Activated naive CD4-positive, alpha-beta T cell treated with Interleukin-2 at 50 U/mL for 16 hours (primary cell): ENCODE data around the gene DBF4.
A peak's percentile ranks its signal among the peaks of the same experiment; 100 is the strongest.
"Not testable (repeated sequence)": the region's sequence is repeated elsewhere in the genome, so short reads cannot be mapped to it uniquely, and the experiment has no call there.

ENCODE experiments used
- DNase-seq: peaks from one replicate; pipeline ENCODE4 v3.0.0-alpha.2; 2020

DBF4 gene

DNA sequence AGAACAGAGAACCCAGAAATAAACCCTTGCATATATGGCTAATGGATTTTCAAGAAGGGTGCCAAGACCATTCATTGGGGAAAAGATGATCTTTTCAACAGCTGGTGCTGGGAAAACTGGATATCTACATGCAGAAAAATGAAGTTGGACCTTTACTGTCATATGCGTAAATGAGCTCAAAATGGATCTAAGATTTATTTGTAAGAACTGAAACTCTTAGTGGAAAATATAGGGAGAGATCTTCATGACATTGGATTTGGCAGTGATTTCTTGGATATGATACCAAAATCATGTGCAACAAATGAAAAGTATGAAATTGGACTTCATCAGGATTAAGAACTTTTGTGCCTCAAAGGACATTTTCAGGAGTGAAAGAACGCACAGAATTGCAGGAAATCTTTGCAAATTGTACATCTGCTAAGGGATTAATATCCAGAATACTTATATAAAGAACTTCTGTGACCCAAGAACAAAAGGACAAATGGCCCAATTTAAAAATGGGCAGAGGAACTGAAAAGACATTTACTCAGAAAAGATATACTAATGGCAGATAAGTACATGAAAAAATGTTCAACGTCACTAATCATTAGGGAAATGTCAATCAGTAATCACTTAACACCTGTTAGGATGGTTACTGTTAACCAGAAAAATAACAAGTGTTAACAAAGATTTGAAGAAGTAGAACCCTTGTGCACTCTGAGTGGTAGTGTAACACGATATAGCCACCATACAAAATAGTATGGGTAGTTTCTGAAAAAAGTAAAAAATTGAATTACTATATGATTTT is 6.1 kb downstream of the DBF4 start:
- no peak for DNase-seq

DNA sequence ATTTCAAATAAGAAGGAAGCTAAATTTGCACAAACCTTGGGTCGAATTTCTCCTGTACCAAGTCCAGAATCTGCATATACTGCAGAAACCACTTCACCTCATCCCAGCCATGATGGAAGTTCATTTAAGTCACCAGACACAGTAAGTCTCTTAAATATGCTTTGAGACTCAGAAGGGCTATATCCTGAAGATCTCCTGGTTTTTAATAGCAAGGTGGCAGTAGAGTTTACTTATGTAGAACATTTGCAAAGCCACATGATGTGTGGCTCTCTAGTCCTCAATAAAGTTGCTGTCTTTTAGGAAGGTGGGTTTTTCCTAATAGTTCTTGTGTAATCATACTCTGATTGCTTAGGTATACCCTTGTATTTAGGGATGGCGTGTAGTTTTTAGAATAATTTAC is 8.7 kb downstream of the DBF4 start:
- DNase-seq, result no peak

DNA sequence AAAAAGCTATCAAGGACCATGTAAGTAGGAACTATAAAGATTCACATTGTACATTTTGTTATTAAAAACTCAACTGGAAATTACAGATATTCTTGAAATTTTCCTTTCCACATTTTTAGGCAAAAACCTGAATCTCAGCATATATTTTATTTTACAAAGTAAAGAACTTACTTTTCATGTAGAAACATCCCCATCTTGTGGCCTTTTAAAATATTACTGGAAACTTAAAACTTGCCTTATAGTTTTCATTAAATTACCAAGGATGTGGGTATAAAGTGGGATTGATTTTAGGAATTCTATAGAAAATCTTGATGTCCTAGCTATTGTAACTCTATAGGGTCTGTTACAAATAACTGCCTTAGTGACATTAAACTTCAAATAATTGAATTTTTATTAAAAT is 10.6 kb downstream of the DBF4 start:
- no peak for DNase-seq

DNA sequence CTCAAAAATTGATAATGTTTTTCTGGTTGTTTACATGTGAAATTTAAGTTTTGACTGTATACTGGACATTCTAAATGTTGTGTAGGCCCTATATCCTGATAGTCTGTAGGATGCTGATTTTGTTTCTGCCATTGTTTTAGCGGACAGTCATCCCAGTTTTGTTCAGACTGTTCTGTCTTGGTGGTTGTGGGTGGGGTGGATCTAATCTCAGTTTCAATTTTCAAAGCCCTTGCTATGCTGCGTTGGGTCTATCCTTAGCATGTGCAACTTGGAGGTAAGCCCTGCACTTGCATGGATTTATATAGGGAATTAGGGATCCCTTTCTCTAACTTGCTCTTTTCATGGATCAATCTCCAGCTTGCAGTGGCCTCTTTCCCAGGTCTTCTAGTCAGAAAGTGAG is 19.1 kb downstream of the DBF4 start:
- no peak for DNase-seq

DNA sequence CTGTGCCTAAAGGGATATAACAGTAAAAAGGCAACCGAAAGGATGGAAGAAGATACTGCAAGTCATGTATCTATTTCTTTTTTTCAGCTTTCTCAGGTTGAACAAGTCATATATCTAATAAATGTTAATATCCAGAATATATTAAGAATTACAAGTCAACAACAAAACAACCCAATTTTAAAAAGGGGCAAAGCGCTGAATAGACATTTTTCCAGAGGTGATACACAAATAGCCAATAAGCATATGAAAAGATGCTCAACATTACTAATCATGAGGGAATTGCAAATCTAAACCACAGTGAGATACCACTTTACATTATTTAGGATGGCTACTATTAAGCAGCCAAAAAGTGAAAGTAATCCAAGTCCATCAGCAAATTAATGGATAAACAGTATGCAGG is 23.0 kb downstream of the DBF4 start:
- DNase-seq, result no peak

DNA sequence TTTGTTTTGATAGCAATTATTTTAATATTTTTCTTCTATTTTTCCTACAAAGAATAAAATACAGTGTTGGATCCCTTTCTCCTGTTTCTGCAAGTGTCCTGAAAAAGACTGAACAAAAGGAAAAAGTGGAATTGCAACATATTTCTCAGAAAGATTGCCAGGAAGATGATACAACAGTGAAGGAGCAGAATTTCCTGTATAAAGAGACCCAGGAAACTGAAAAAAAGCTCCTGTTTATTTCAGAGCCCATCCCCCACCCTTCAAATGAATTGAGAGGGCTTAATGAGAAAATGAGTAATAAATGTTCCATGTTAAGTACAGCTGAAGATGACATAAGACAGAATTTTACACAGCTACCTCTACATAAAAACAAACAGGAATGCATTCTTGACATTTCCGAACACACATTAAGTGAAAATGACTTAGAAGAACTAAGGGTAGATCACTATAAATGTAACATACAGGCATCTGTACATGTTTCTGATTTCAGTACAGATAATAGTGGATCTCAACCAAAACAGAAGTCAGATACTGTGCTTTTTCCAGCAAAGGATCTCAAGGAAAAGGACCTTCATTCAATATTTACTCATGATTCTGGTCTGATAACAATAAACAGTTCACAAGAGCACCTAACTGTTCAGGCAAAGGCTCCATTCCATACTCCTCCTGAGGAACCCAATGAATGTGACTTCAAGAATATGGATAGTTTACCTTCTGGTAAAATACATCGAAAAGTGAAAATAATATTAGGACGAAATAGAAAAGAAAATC is 31.0 kb downstream of the DBF4 start:
- DNase-seq, result not testable (repeated sequence)

DNA sequence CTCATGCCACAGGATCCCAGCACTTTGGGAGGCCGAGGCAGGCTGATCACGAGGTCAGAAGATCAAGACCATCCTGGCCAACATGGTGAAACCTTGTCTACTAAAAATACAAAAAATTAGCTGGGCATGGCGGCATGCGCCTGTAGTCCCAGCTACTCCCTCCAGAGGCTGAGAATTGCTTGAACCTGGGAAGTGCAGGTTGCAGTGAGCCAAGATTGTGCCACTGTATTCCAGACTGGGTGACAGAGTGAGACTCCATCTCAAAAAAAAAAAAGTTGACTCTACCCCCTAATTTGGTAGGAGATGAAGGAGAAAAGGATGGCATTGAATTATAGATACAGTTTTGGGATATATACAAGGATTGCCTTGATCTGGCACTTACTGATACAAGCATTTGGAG is 32.5 kb downstream of the DBF4 start:
- DNase-seq, result not testable (repeated sequence)

DNA sequence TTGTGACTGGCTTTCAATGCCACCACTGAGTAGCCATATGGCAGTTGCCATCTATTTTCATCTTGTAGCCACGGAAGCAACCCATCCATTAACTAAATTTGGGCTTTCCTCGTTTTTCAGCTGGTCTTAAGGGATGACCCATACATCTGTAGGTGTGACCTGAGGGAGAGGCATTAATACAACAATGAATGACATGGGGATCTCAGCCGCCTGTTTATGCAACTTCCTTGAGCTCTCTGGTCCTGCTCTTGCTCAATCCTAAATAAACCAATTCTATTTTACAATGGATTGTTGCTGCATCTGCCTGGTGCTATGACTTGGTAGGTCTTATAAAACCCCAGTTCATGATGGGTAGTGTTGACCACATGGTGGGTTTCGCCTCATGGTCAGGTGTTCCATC is 35.8 kb downstream of the DBF4 start:
- DNase-seq, result no peak

DNA sequence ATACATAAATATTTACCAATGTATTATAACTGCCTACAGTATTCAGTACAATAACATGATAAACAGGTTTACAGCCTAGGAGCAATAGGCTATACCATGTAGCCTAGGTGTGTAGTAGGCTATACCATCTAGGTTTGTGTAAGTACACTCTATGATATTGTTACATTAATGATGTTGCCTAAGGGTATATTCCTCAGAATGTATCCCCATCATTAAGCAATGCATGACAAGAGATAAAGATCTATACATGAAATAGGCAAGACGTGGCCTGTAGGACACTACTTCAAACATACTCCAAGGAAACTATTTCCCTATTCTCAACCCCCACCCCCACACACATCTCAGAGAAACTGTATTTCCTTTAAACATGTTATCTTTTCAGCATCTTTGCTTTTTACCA is 42.4 kb downstream of the DBF4 start:
- no peak for DNase-seq

DNA sequence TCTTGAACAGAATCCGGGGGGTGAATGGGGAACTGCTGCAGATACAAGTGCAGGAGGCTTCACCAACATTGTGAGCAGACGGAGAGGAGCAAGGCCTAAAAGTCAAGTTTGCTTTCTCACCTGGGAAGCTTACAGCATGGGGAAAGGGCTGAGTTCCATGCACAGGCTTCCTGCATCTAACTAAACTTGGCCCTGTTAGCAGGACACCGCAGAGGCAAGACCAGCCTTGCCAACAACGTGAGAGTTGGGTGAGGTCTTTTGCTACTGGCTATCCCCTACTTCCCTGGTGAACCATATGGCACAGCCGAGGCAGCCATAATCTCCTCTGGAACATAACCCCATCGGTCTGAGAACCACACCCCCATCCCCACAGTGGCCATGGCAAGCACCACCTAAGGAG is 43.6 kb downstream of the DBF4 start:
- no peak for DNase-seq

DNA sequence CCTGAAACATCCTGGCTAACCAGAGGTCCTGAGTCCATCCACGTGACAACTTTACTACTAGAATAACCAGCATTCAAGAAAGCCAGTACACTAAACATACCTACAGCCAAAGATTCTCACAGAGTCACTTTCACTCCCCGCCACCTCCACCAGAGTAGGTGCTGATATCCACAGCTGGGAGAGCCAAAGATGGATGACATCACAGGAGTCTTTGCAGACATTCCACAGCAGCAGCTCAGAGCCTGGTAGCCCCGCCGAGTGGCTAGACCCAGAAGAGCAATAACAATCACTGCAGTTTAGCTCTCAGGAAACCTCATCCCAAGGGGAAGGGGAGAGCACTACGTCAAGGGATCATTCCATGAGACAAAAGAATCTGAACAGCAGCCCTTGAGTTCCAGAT is 44.3 kb downstream of the DBF4 start:
- DNase-seq, result no peak

DNA sequence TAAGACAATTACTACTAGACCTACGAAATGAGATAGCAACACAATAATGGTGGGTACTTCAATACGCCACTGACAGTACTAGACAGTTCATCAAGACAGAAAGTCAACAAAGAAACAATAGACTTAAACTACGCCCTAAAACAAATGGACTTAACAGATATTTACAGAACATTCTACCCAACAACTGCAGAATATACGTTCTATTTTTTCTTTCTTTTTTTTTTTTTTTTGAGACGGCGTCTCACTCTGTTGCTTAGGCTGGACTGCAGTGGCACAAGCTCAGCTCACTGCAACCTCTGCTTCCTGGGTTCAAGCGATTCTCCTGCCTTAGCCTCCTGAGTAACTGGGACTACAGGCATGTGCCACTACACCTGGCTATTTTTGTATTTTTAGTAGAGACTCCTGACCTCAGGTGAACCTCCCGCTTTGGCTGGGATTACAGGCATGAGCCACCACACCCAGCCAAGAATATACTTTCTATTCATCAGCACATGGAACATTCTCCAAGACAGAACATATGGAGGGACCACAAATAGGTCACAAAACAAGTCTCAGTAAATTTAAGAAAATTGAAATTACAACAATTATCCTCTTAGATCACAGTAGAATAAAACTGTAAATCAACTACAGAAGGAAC is 46.6 kb downstream of the DBF4 start:
- DNase-seq, result not testable (repeated sequence)

DNA sequence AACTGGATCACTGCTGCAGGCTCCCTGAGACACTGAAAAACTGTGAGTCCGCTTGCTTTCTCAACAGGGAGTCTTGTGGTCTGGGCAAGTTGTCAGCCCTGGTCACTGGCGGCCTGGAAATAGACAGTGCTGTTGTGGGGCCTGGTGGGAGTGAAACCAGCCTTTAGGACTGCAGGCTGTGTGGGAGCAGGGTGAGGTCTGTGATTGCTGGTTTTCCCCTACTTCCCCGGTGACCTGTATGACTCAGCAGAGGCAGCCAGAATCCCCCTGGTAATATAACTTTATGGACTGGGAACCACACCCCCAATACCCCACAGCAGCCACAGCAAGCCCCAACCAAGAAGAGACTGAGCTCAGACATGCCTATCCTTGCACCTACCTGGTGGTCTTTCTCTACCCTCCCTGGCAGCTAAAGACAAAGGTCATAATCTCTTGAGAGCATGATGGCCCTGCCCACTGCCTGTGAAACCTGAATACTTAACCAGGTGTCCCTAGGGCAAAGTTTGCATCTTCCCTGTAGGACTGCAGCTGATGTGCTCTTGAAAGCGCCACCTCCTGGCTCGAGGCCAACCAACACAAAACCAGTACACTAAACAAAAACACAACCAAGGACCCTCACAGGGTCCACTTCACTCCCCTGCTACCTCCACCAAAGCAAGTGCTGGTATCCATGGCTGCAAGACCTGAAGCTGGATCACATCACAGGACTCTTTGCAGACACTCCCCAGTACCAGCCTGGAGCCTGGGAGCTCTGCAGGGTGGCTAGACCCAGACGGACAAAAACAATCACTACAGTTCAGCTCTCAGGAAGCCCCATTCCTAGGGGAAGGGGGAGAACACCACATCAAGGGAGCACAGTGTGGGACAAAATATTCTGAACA is 50.5 kb downstream of the DBF4 start:
- no peak for DNase-seq

DNA sequence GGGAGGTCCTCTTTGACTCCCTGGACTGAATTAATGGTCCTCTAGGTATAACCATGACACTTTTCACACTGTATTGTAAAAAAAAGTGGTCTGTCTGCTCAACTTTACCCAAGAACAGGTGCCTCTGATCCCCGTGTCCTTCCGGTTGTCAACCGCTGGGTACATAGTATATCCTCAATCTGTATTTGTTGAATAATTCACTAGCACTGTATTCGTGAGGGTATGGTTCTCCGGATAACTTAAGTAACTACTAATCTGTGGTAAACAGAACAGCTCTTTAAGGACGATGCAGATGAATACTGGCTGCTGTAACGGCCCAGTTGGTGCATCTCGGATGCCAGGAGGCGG is 57.3 kb downstream of the DBF4 start:
- DNase-seq, result no peak

DNA sequence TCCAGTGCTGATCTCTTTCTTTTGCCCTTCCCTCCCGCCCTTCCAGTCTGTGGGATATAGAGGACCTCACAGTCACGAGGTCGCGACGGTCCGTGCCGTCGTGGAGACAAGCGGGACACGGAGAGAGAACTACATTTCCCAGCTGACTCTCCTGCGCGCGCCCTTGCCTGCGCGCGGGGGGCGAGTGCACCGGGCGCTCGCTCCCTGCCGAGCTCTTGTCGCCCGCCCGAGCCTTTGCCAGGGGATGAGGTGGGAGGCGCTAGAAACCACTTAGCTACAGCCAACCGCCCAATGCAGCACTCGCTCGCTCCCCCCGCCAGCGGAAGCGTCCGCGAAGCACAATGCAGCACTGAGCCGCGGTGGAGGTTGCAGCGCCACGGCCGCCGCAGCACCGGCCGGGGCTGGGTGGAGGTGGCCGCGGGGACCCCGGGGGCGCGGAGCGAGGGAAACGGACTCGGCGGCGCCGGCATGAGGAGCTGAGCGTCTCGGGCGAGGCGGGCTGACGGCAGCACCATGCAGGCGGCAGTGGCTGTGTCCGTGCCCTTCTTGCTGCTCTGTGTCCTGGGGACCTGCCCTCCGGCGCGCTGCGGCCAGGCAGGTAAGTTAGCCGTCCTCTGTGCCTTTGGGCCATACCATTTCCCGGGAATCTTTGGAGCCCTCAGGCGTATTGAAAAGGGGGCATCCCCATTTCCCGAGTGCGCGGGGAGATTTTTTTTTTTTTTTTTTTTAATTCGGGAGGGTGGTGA is 57.8 kb downstream of the DBF4 start, which contains the start of gene ADAM22:
Gene ADAM22 (plus strand): TSS at position 299 of the 746 bp plus-strand sequence. CDS start 215 bp downstream, at position 514.
- DNase-seq, result peak; percentile 82

DNA sequence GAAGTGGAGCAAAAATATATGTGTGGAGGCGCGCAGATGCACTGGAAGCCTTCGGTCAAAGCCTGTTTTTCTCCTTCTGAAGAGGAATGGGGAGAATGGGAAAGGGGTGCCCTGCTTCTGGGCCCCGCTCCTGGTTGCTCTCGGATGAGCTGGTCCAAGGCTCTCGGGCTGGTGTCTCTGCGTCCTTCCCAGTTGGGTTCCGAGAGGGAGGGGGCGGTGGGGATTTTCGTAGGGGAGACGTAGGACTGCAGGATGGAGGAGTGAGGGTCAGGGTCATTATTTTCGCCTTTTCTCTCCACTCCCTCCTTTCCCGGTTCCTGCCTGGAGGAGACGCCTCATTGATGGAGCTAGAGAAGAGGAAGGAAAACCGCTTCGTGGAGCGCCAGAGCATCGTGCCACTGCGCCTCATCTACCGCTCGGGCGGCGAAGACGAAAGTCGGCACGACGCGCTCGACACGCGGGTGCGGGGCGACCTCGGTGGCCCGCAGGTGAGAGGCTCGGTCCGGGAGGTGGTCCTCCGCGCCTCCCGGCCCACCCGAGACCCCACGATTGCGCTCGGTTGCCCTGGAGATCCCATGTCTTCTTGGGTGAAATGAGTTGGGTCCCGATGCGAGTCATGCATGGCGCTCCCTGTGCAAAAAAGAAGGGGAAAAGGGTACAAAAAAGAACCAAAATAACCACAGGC is 58.5 kb downstream of the DBF4 start:
- DNase-seq, result no peak

DNA sequence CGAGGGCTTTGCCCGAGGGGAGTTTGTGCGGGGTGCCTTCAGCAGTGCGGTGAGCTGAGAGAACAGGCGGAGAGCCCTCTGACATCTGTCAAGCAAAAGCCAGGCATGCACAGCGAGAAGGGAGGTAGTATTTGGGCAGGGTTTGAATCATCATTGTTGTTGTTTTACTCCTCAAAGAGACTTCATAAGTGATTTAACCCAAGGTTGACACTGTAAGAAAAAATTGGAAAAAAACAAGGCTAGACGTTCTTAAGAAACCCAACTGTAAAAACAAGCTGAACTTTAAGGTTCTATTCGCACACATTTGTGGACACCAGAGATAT is 59.1 kb downstream of the DBF4 start:
- no peak for DNase-seq

DNA sequence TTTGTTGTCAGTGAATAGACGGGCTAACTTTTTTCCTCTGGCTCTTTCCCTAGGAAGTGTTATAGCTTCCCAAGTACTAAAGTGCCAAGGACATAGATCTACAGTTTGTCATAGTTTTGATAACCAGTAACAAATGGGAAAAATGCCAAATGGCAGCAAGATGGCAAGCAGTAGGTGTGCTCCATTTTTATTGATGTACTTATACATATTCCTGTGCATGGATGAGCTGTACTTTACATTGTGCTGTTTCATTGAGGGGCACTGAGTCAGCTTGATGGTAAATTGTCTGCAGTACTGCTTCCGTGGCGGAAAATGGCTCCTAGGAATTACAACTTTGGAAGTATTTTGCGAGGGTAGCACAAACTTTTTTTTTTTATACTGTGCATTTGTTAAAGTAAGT is 64.8 kb downstream of the DBF4 start:
- no peak for DNase-seq

DNA sequence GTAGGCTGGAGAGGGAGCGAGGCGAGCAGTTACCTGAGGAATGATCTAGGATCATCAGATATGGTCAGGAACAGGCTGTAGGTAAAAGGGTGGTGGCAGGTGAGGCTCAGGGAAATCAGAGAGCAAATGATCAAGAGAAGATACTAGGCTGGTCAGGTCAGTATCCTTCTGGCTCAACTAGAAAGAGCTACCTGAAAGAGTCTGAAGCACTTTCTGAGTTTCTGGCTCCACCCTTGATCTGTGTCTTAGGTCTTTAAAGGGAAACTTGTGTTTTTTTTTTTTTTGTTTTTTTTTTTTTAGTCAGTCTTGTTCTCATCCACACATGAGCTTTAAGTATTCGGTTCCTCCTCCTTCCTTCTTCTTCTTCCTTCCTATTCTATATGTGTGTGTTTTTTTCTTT is 68.3 kb downstream of the DBF4 start:
- DNase-seq, result no peak

DNA sequence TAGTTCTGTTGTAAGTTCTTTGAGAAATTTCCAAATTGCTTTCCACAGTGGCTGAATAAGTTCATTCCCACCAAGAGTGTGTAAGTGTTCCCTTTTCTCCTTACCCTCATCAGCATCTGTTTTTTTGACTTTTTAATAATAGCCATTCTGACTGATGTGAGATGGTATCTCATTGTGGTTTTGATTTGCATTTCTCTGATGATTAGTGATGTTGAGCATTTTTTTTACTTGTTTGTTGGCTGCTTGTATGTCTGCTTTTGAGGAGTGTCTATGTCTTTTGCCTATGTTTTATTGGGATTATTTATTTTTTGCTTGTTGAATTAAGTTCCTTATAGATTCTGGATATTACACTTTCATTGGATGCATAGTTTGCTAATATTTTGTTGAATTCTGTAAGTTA is 69.6 kb downstream of the DBF4 start:
- not testable (repeated sequence) for DNase-seq

DNA sequence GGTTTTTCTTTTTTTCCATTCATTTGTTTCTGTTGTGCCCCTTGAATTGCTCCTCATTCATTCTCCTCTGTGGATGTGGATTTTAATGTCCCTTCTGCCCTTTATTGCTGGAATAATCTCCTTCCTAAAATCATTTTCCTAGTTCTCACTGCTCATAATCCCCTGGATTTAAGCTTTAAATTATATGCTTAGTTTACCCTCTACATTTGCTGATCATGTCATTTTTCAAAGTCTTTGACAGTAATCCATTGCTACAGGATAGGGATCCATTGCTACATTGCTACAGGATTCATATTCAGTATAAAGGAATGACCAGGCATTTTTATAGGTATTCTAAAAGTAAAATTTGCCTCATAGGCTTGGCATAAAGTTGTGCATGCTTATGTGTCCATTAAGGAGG is 72.1 kb downstream of the DBF4 start:
- DNase-seq, result no peak
